ENCODE results near the gene HEXD. TPM values are rescaled to one million over a fixed set of nuclear protein-coding genes. Genes with fewer than 3 reads are reported as not detected.

HEXD gene
- polyA plus RNA-seq, 1 experiment, result 8.9 TPM

DNA sequence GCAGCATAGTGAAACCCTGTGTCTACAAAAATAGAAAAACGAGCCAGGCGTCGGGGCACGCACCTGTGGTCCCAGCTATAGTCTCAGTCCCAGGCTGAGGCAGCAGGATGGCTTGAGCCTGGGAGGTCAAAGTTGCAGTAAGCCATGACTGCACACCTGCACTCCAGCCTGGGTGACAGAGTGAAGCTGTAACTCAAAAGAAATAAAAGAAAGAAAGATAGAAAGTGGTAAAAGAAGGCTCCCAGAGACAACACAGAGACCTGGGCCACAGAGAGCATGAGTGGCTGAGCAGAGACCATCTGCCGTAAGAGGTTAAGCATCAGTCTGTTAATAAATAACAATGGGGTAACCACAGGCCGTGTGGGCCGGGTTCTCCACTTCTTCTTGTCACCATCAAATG is 15.3 kb upstream of the HEXD start:
- POLR2A ChIA-PET, result no interaction called here
- CTCF ChIA-PET, result interaction anchor here (0.7 to 1.8 kb wide), 2 partner anchors 52 to 91 kb away, joined by 4 to 5 read pairs; no protein-coding TSS in a partner anchor
- no peak for DNase-seq (ENCODE audit: low read depth)
- TF ChIP-seq, protein P1, sequence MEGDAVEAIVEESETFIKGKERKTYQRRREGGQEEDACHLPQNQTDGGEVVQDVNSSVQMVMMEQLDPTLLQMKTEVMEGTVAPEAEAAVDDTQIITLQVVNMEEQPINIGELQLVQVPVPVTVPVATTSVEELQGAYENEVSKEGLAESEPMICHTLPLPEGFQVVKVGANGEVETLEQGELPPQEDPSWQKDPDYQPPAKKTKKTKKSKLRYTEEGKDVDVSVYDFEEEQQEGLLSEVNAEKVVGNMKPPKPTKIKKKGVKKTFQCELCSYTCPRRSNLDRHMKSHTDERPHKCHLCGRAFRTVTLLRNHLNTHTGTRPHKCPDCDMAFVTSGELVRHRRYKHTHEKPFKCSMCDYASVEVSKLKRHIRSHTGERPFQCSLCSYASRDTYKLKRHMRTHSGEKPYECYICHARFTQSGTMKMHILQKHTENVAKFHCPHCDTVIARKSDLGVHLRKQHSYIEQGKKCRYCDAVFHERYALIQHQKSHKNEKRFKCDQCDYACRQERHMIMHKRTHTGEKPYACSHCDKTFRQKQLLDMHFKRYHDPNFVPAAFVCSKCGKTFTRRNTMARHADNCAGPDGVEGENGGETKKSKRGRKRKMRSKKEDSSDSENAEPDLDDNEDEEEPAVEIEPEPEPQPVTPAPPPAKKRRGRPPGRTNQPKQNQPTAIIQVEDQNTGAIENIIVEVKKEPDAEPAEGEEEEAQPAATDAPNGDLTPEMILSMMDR (IDR thresholded peaks at IDR 0.05; ENCODE audit: insufficient read depth, low read depth, low read length), result no peak
- H3K36me3 ChIP-seq (ENCODE audit: control insufficient read depth, insufficient read depth, low read length), result peaks cover 3% of the 10 kb centered on the region
- no peak overlapping the region for H3K4me3 ChIP-seq (ENCODE audit: low read depth, low read length)
- H3K27me3 ChIP-seq (ENCODE audit: control insufficient read depth, insufficient read depth, low read length), result no peaks in the 10 kb centered on the region

DNA sequence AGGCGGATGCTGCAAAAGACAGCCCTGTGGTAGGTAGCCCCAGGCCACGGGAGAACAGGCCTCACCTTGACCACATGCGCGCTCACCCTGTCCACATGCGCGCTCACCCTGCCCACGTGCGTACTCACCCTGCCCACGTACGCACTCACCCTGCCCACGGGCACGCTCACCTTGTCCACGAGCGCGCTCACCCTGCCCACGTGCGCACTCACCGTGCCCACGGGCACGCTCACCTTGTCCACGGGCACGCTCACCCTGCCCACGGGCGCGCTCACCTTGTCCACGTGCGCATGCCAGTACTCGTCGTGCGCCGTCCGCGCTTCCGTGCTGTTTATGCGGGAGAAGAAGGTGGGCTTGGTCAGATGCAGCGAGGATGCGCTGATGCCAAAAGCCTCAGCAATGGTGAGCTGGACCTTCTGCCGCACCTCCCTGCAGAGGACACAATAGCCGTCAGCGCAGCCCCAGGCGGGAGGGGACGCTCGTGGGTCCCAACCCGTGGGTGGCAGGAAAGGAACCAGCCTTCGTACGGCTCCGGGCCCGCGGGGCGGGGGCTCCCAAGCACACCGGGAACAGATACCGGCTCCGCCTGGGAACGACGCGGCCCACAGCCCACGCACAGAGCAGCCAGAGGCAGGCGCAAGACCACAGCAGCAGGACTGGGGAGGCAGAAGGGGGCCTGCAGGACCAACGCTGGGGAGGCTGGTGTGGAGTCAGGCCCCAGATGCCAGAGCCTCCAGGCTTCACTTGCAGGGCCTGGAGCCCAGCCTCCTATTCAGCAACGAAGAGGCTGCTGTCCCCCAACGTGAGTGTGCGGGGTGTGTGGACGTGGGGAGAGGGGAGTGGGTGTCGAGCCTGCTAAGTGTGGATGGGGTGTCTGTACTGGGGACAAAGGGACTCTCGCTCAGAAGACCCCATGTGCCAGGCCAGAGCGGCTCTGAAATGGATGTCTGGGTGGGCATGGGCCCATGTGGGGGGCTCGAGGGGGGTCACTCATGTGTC is 14.2 kb upstream of the HEXD start:
- ChIA-PET POLR2A (no interaction called here), CTCF (interaction anchor here (1.8 kb wide), 1 partner anchor 53 kb away, joined by 5 read pairs; no protein-coding TSS in a partner anchor)
- DNase-seq (ENCODE audit: low read depth), result no peak
- Histone ChIP-seq H3K4me3 (ENCODE audit: low read depth, low read length) (no peak overlapping the region), H3K36me3 (ENCODE audit: control insufficient read depth, insufficient read depth, low read length) (peaks cover 3% of the 10 kb centered on the region), H3K27me3 (ENCODE audit: control insufficient read depth, insufficient read depth, low read length) (no peaks in the 10 kb centered on the region)
- TF ChIP-seq, protein P1 (IDR thresholded peaks at IDR 0.05; ENCODE audit: insufficient read depth, low read depth, low read length), result no peak

DNA sequence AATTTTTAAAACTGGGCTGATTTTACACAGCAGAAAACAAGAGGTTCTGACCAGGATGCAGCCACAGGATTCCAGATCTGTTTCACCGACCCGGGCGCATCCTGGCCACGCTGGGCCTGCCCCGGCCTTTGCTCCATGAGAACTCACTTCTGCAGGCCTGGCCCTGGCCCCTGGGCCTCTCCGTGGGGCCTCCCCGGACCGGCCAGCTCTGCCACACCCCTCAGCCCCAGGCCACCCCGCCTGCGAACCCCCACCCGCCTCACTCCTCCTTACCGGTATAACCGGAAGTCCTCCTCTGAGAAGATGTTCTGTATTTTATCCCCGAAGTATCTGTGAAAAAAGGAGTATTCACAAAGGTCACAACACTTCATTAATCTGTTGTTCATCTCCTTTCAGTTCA is 13.1 kb upstream of the HEXD start:
- no peaks in the 10 kb centered on the region for H3K27me3 ChIP-seq (ENCODE audit: control insufficient read depth, insufficient read depth, low read length)
- peaks cover 4% of the 10 kb centered on the region for H3K36me3 ChIP-seq (ENCODE audit: control insufficient read depth, insufficient read depth, low read length)
- TF ChIP-seq, protein P1 (IDR thresholded peaks at IDR 0.05; ENCODE audit: insufficient read depth, low read depth, low read length), result no peak
- no peak overlapping the region for H3K4me3 ChIP-seq (ENCODE audit: low read depth, low read length)
- DNase-seq (ENCODE audit: low read depth), result no peak
- ChIA-PET POLR2A (no interaction called here), CTCF (interaction anchor here (2.0 kb wide), 1 partner anchor 9 kb away, joined by 6 read pairs; no protein-coding TSS in a partner anchor)

DNA sequence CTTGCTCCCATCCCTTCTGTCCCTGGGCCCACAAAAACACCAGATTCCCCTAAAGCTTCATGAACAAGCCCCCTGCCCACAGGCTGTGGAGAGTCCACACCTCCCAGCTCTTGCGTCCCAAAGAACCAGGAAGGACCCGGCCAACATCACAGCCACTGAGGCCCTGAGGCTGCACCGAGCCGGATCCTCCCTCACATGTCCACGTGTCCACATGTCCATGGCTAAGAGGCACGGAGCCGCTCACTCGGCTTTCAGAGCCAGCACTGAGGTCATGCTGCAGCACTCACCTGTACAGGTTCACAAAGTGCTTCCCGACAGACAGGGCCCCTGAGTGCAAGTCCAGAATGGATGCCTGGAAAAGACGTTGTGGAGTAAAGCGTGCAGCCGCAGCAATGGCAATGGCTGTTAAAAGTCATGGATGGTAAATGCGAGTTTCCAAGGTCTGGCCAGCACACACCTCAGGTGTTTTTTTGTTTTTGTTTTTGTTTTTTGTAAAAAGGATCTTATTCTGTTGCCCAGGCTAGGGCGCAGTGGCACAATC is 11.9 kb upstream of the HEXD start:
- CTCF ChIA-PET, result interaction anchor here (2.0 kb wide), 1 partner anchor 8 kb away, joined by 6 read pairs; no protein-coding TSS in a partner anchor
- POLR2A ChIA-PET, result no interaction called here
- no peak for DNase-seq (ENCODE audit: low read depth)
- Histone ChIP-seq H3K27me3 (ENCODE audit: control insufficient read depth, insufficient read depth, low read length) (no peaks in the 10 kb centered on the region), H3K36me3 (ENCODE audit: control insufficient read depth, insufficient read depth, low read length) (peaks cover 4% of the 10 kb centered on the region), H3K4me3 (ENCODE audit: low read depth, low read length) (no peak overlapping the region)
- TF ChIP-seq, protein P1 (IDR thresholded peaks at IDR 0.05; ENCODE audit: insufficient read depth, low read depth, low read length), result no peak

DNA sequence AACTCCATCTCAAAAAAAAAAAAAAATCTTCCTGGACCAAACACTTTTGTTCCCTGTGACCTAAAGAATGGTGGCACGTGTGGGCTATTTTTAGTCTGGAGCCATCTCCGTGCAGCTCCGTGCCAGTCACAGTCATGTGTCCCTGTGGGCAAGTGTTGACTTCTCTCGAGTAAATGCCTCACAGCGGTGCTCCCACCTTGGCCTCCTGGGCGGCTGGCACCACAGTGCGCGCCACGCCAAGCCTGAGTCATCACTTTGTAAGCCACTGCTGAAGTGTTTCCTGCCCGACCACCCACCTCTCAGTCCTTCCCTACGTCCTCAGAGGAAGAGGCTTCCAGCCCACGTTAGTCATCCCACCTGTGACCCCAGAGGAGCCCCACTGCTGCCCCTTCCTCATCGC is 10.9 kb upstream of the HEXD start:
- no peaks in the 10 kb centered on the region for H3K27me3 ChIP-seq (ENCODE audit: control insufficient read depth, insufficient read depth, low read length)
- ChIA-PET CTCF (interaction anchor here (0.8 kb wide), 1 partner anchor 431 kb away, joined by 3 read pairs; no protein-coding TSS in a partner anchor), POLR2A (no interaction called here)
- peaks cover 5% of the 10 kb centered on the region for H3K36me3 ChIP-seq (ENCODE audit: control insufficient read depth, insufficient read depth, low read length)
- TF ChIP-seq, protein P1 (IDR thresholded peaks at IDR 0.05; ENCODE audit: insufficient read depth, low read depth, low read length), result no peak
- no peak for DNase-seq (ENCODE audit: low read depth)
- H3K4me3 ChIP-seq (ENCODE audit: low read depth, low read length), result no peak overlapping the region
